SK-N-SH (cell line): ENCODE measurements around the gene STEEP1. TPM values are rescaled to one million over a fixed set of nuclear protein-coding genes. Genes with fewer than 3 reads are reported as not detected.

Experiments used
- CTCF ChIA-PET: fragments of 300-600, 350-600 bp; formaldehyde crosslinking; extraction: SDS; loops from one replicate; lab custom pipeline; 2021; lab: Yijun Ruan, JAX
- POLR2A ChIA-PET: fragments of 350-600 bp; sonication (Branson Sonifier 250); formaldehyde crosslinking; extraction: SDS; loops from one replicate; lab custom pipeline; 2020; ENCODE audit warnings: antibody characterized with exemption, inconsistent platforms; lab: Yijun Ruan, JAX
- DNase-seq: peaks from one replicate; pipeline ENCODE4 v3.0.0; 2012
- H2AFZ ChIP-seq: fragments of 200-600 bp; sonication (generic); 2 replicates; pipeline ENCODE4 v1.8.1; 2016; ENCODE audit warnings: antibody characterized with exemption, mild to moderate bottlenecking, low read depth
- H3F3A ChIP-seq: fragments of 200-600 bp; sonication (generic); replicated peaks from 2 replicates; pipeline ENCODE3; 2016; ENCODE audit warnings: antibody characterized with exemption, mild to moderate bottlenecking; ENCODE audit not compliant: insufficient read depth
- H3K27ac ChIP-seq, 2 experiments: fragments of 200-500 bp in 1 of 2; fragments of 200-600 bp in 1 of 2; sonication (Bioruptor generic) in 1 of 2; sonication (generic), shearing (Covaris generic) in 1 of 2; 2 replicates each; pipeline versions ENCODE4 v1.5.1 to v1.6.1; 2014 to 2016; ENCODE audit warnings: low read depth in 2 of 2, inconsistent platforms in 1 of 2, low read length in 1 of 2, mild to moderate bottlenecking in 1 of 2, mixed read lengths in 1 of 2
- H3K27me3 ChIP-seq: fragments of 200-600 bp; sonication (generic), shearing (Covaris generic); 2 replicates; pipeline ENCODE4 v1.6.1; 2016; ENCODE audit warnings: mixed run types; ENCODE audit not compliant: insufficient read depth
- H3K36me3 ChIP-seq, 2 experiments: fragments of 200-500 bp in 1 of 2; fragments of 200-600 bp in 1 of 2; sonication (Bioruptor generic) in 1 of 2; sonication (generic) in 1 of 2; replicated peaks in 1 of 2; 2 replicates each; pipeline versions ENCODE3 to v1.5.1; 2014 to 2016; ENCODE audit warnings: low read length in 1 of 2, mild to moderate bottlenecking in 1 of 2; ENCODE audit not compliant: insufficient read depth in 2 of 2, control insufficient read depth in 1 of 2
- H3K4me1 ChIP-seq, 2 experiments: fragments of 200-500 bp in 1 of 2; fragments of 200-600 bp in 1 of 2; sonication (Bioruptor generic) in 1 of 2; sonication (generic), shearing (Covaris generic) in 1 of 2; 2 replicates each; pipeline versions ENCODE4 v1.5.1 to v1.6.1; 2014 to 2016; ENCODE audit warnings: low read depth in 1 of 2, low read length in 1 of 2, mixed run types in 1 of 2; ENCODE audit not compliant: insufficient read depth in 2 of 2, control insufficient read depth in 1 of 2
- H3K4me2 ChIP-seq: fragments of 200-600 bp; sonication (generic), shearing (Covaris generic); 2 replicates; pipeline ENCODE4 v1.6.1; 2017; ENCODE audit warnings: mixed run types
- H3K4me3 ChIP-seq, 2 experiments: fragments of 200-500 bp in 1 of 2; fragments of 200-600 bp in 1 of 2; sonication (Bioruptor generic) in 1 of 2; sonication (generic), shearing (Covaris generic) in 1 of 2; 2 replicates each; pipeline versions ENCODE4 v1.5.1 to v1.8.1; 2014 to 2016; ENCODE audit warnings: low read depth in 2 of 2, inconsistent platforms in 1 of 2, low read length in 1 of 2, mild to moderate bottlenecking in 1 of 2, mixed read lengths in 1 of 2, moderate library complexity in 1 of 2
- H3K79me2 ChIP-seq: fragments of 200-600 bp; sonication (generic); 2 replicates; pipeline ENCODE4 v1.8.1; 2017; ENCODE audit warnings: mild to moderate bottlenecking; ENCODE audit not compliant: insufficient read depth
- H3K9ac ChIP-seq: fragments of 200-600 bp; sonication (generic); 2 replicates; pipeline ENCODE4 v1.6.1; 2017; ENCODE audit warnings: mixed run types
- H3K9me2 ChIP-seq: fragments of 200-600 bp; sonication (generic); 2 replicates; pipeline ENCODE4 v1.6.1; 2017; ENCODE audit warnings: mixed run types
- H3K9me3 ChIP-seq: fragments of 200-600 bp; sonication (generic); 2 replicates; pipeline ENCODE4 v1.6.1; 2017; ENCODE audit warnings: mixed run types, mild to moderate bottlenecking, moderate library complexity
- H4K20me1 ChIP-seq: fragments of 200-600 bp; sonication (generic); 2 replicates; pipeline ENCODE4 v1.6.1; 2017; ENCODE audit warnings: mild to moderate bottlenecking, mixed run types; ENCODE audit not compliant: insufficient read depth
- CHD2 ChIP-seq: fragments of 150-350 bp; IDR thresholded peaks from 2 replicates; pipeline ENCODE4 v1.6.1; 2018; ENCODE audit warnings: low read length; ENCODE audit not compliant: partially characterized antibody
- EZH2phosphoT487 ChIP-seq: fragments of 200-600 bp; sonication (generic); IDR thresholded peaks from 2 replicates; pipeline ENCODE4 v1.6.1; 2017; ENCODE audit warnings: low read depth, mixed run types, mild to moderate bottlenecking, antibody characterized with exemption, moderate library complexity, borderline replicate concordance
- FOXM1 ChIP-seq: IDR thresholded peaks from 2 replicates; pipeline ENCODE4 v1.4.0; 2012; ENCODE audit warnings: low read depth, mild to moderate bottlenecking
- JUND ChIP-seq: IDR thresholded peaks from 2 replicates; pipeline ENCODE4 v1.4.0; 2012
- RAD21 ChIP-seq: IDR thresholded peaks from 2 replicates; pipeline ENCODE4 v1.6.1; 2012; ENCODE audit warnings: mild to moderate bottlenecking, low read length
- RCOR1 ChIP-seq: fragments of 150-350 bp; IDR thresholded peaks from 2 replicates; pipeline ENCODE4 v1.6.1; 2017; ENCODE audit warnings: antibody characterized with exemption, low read length
- SMC3 ChIP-seq: IDR thresholded peaks from 2 replicates; pipeline ENCODE4 v1.6.1; 2012; ENCODE audit warnings: low read depth, low read length, improper control_type of control experiment
- WGBS: methylation state at CpG from one replicate; pipeline ENCODE4 v1.1.6; 2017; ENCODE audit warnings: low lambda C conversion rate; 5-methylcytosine and 5-hydroxymethylcytosine counted together
- polyA plus RNA-seq, 3 experiments: library from polyadenylated mRNA; depleted of rRNA; stranded (reverse); fragments of >200 nt; gene quantifications; 2 replicates each; pipeline ENCODE4 v1.2.3, GENCODE V29; 2012
- TF ChIP-seq, protein P1 (sequence below): fragments of 200-600 bp; sonication (generic); IDR thresholded peaks from 2 replicates; pipeline ENCODE4 v1.6.1; 2017; ENCODE audit warnings: antibody characterized with exemption, mild to moderate bottlenecking, moderate library complexity

STEEP1 gene
- polyA plus RNA-seq, 1 of the 3 experiments (the other 2 are of a cell fraction), result 19.2 TPM

DNA sequence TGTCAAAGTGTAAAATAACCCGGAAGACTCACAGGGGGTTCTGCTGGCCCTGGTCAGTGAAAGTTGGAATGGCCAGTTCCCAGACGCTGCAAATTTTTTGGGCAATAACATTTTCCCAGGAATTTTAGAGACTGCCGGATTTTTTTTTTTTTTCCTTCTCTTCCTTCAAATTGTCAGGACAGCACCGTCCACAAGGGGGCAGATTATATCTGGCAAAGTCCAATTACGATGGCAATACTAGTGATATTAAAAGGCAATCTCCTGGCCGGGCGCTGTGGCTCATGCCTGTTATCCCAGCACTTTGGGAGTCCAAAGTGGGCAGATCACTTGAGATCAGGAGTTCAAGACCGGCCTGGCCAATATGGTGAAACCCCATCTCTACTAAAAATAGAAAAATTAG, 76.5 kb downstream of the STEEP1 start:
- H3K9me3 ChIP-seq, result no peaks in the 10 kb centered on the region
- H3K27me3 ChIP-seq, result peaks cover 5% of the 10 kb centered on the region; the same call in 1 of the 2 replicates
- 2% methylated on average over 8 of the region's 8 CpGs for WGBS
- no peak overlapping the region for H3K4me2 ChIP-seq
- peak; percentile 71 for DNase-seq
- no peaks in the 10 kb centered on the region for H4K20me1 ChIP-seq
- no peaks in the 10 kb centered on the region for H3K79me2 ChIP-seq
- CTCF ChIA-PET, result interaction anchor here (0.6 to 7.8 kb wide), 18 partner anchors 9 to 475 kb away, joined by 3 to 53 read pairs (median 4); partner anchors contain the start of gene UBE2A
- POLR2A ChIA-PET, result no interaction called here
- H3K9me2 ChIP-seq, result no peaks in the 10 kb centered on the region
- no peaks in the 10 kb centered on the region for H3K36me3 ChIP-seq
- no peaks in the 10 kb centered on the region for H3F3A ChIP-seq
- H3K9ac ChIP-seq, result no peak overlapping the region
- TF ChIP-seq EZH2phosphoT487, result no peak
- TF ChIP-seq RCOR1, result no peak
- TF ChIP-seq RAD21, result peak; percentile 64
- TF ChIP-seq, protein P1, sequence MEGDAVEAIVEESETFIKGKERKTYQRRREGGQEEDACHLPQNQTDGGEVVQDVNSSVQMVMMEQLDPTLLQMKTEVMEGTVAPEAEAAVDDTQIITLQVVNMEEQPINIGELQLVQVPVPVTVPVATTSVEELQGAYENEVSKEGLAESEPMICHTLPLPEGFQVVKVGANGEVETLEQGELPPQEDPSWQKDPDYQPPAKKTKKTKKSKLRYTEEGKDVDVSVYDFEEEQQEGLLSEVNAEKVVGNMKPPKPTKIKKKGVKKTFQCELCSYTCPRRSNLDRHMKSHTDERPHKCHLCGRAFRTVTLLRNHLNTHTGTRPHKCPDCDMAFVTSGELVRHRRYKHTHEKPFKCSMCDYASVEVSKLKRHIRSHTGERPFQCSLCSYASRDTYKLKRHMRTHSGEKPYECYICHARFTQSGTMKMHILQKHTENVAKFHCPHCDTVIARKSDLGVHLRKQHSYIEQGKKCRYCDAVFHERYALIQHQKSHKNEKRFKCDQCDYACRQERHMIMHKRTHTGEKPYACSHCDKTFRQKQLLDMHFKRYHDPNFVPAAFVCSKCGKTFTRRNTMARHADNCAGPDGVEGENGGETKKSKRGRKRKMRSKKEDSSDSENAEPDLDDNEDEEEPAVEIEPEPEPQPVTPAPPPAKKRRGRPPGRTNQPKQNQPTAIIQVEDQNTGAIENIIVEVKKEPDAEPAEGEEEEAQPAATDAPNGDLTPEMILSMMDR, result peak; percentile 81
- no peak for TF ChIP-seq CHD2
- no peak for TF ChIP-seq JUND
- TF ChIP-seq FOXM1, result no peak
- peak; percentile 57 for TF ChIP-seq SMC3
- H3K27ac ChIP-seq, result no peak overlapping the region
- no peaks in the 10 kb centered on the region for H3K4me1 ChIP-seq
- H3K4me3 ChIP-seq, result no peak overlapping the region
- no peak overlapping the region for H2AFZ ChIP-seq

Other genes starting within 250 kb of the STEEP1 start
- 7.5 and 13.2 TPM in 2 replicates for gene SLC25A43, start 166.1 kb downstream of the STEEP1 start, polyA plus RNA-seq (2012; rRNA removed)
- gene SLC25A5, start 97.0 kb downstream of the STEEP1 start, polyA plus RNA-seq (2012; rRNA removed), result 374 and 387 TPM in 2 replicates
- 34.2 and 38.4 TPM in 2 replicates for gene UBE2A, start 9.2 kb upstream of the STEEP1 start, polyA plus RNA-seq (2012; rRNA removed)
- gene NKRF, start 41.0 kb upstream of the STEEP1 start, polyA plus RNA-seq (2012; rRNA removed), result 3.2 and 3.7 TPM in 2 replicates
- 33.1 and 36.3 TPM in 2 replicates for gene SEPTIN6, start 127.8 kb upstream of the STEEP1 start, polyA plus RNA-seq (2012; rRNA removed)
- 0.20 and 0.32 TPM in 2 replicates for gene SOWAHD, start 193.2 kb upstream of the STEEP1 start, polyA plus RNA-seq (2012; rRNA removed)
- 4,443 and 5,368 TPM in 2 replicates for gene RPL39, start 226.2 kb upstream of the STEEP1 start, polyA plus RNA-seq (2012; rRNA removed)